Measurements from ENCODE around the gene ANTXR1.

DNA sequence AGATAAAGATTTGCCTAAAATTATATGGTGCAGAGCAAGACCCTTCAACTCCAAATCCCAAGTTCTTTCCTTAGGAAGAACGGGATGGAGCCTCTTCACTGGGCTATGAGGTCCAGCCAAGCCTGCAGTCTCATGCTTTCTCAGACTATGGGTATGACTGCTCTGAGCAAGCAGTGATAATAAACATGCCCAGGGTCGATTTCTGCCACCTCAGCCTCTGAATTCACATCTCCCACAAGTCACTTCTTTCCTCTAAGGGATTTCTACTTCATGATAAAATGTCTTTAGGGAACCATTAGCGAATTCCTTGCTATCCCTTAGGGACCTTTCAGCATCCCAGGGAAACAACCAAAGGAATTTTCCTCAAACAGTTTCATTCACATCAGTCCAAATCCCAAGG lies 279.3 kb downstream of the ANTXR1 start:
- TF ChIP-seq, protein P1, sequence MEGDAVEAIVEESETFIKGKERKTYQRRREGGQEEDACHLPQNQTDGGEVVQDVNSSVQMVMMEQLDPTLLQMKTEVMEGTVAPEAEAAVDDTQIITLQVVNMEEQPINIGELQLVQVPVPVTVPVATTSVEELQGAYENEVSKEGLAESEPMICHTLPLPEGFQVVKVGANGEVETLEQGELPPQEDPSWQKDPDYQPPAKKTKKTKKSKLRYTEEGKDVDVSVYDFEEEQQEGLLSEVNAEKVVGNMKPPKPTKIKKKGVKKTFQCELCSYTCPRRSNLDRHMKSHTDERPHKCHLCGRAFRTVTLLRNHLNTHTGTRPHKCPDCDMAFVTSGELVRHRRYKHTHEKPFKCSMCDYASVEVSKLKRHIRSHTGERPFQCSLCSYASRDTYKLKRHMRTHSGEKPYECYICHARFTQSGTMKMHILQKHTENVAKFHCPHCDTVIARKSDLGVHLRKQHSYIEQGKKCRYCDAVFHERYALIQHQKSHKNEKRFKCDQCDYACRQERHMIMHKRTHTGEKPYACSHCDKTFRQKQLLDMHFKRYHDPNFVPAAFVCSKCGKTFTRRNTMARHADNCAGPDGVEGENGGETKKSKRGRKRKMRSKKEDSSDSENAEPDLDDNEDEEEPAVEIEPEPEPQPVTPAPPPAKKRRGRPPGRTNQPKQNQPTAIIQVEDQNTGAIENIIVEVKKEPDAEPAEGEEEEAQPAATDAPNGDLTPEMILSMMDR (IDR thresholded peaks at IDR 0.05): no peak
- TF ChIP-seq POLR2A (IDR thresholded peaks at IDR 0.05): no peak

All from uterus (tissue), 2 donors.